GM18505 (cell line): ENCODE measurements around the gene MAEA.

Experiments
- ATAC-seq: cut with Tn5 transposase; IDR thresholded peaks from one replicate; pipeline ENCODE4 v1.9.1; 2021; ENCODE audit not compliant: unreplicated experiment
- POLR2A ChIP-seq: IDR thresholded peaks from 4 replicates; pipeline ENCODE4 v1.6.1; 2011; ENCODE audit warnings: borderline replicate concordance; ENCODE audit not compliant: insufficient read depth, insufficient read length; ENCODE audit errors: extremely low read depth

MAEA gene

GRCh38 chr4:1246111-1246881 is 43.4 kb upstream of the MAEA start:
- ATAC-seq: no peak
- TF ChIP-seq POLR2A: no peak

DNA sequence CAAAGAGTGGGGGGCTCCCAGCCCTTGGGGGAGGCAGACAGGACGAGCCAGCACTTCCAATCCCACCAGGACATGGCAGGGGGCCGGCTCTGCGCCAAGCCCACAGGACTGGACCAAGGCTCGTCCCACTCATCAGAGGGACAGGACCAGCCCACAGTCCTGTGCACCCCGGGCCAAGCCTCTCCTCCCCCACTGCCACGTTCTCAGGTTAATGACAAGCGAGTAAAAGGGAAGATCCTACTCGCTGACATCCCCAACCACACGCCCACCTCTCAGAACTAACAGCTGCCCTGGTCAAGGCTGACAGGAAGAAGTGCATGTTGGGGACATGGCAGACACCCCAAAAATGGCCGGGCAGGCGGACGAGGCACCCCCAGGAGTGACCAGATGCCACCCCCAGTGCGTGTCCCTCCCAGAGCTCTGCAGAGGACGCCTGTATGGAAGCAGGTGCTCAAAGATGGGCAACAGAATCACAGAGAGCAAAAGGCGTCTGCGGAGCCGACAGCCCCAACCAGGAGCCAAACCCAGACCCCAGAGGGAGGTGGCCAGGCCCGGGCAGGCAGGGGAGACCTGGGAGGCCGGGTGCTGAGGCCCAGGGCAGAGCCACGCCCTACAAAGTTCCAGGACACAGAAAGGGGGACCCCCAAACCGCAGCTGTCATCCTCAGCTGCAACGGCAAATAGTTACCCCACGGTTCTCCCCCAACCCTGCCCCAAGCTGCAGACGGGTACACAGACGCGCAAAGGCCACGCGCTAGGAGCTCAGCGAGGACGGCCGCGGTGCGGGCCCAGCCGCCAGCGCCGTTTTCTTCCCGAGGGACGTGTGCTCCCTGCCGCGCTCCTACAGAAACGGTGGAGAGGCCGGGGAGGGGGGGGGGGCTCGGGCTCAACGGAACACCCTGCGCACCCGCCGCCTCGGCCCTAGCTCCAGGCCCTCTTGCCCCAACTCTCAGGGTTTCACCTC is 42.5 kb upstream of the MAEA start:
- peak; percentile 23 for TF ChIP-seq POLR2A
- no peak for ATAC-seq

DNA sequence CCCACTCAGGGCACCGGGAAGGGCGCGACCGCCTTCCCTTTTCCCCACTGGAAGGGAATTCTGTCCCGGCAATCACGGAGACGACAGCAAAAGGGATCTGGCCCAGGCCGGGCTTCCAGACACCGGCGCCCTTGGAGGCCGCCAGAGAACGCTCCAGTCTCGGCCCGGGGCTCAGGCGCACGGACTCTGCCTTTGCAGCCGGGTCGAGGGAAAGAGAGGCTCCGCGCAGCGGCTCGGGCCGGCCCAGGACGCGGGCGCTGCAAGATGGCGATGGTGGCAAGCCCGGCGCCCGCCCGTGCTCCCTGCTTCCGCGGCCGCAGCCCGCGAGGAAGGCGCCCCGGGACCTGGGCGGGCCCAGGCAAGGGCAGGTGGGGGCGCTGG is 41.8 kb upstream of the MAEA start:
- no peak for TF ChIP-seq POLR2A
- peak; percentile 10 for ATAC-seq

- peak; percentile 44 for ATAC-seq
- TF ChIP-seq POLR2A: peak; percentile 66
Observed at GRCh38 chr4:1248245-1249147, 41.2 kb upstream of the MAEA start, which contains the start of gene CTBP1. Gene CTBP1 (minus strand): TSS chr4:1249130. CDS start chr4:1241331, 7,799 bp downstream.

DNA sequence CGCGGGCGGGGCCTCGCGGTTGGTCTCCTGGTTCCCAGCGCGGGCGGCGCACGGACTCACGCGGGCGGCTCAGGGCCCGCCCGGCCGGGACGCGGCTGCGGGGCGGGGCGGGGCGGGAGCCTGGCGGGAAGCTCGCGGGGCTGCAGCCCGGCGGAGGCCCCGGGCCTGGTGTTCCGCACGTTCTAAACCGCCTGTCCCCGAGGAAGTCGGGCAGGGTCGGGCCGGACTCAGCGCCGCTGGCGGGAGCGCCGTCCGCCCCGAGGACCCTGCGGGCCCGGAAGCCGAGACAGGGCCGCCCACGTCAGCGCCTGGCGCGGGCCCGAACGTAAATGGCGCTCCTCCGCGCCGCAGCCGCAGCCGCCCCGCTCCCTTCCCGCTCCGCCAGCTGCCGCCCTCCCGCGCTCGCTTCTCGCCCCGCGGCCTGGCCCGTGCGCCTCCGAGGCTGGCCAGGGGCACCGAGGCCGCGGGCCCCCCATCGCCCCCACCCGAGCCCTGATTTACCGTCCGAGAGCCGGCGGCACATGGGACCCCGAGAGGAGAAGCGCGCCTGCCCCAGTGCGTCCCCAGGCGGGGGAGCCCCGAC is 40.5 kb upstream of the MAEA start:
- peak; percentile 75 for TF ChIP-seq POLR2A
- peak; percentile 55 for ATAC-seq

DNA sequence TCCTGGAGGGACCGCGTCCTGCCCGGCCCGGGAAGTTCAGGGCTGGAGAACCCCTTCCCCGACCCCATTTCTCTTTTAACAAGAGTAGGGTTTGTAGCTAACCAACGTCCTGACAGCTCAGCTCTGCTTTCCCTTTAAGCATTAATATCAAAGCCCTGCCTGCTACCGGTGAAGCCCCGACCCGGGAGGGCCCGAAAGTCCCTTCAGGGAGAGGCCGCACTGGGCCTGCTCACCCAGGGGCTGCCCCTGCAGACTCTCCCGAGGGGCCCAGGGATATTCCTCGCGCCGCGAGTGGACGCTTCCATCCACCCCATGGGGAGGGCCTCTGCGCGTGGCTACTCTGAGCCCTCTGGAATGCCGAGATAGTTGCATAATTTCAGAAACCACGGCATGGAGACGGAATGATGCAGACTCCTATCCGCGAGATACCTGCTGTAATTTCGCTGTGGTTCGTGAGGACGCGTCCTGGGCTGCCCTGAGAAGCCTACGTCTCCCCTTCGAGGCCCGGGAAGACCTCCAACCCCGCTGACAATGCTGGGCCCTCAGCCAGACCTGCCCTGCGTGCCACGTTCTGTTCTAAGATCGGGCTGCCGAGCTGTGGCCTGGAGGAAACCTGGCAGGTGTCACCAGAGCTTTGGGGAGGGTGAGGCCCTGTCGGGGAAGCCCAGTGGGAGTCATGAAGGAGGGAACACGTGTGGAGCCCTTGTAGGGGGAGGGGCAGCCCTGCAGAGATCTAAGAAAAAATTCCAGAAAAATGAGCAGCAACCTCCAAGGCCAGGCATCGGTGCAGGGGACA is 39.8 kb upstream of the MAEA start:
- no peak for TF ChIP-seq POLR2A
- no peak for ATAC-seq

GRCh38 chr4:1250527-1250812 is 39.2 kb upstream of the MAEA start:
- ATAC-seq: no peak
- TF ChIP-seq POLR2A: no peak

DNA sequence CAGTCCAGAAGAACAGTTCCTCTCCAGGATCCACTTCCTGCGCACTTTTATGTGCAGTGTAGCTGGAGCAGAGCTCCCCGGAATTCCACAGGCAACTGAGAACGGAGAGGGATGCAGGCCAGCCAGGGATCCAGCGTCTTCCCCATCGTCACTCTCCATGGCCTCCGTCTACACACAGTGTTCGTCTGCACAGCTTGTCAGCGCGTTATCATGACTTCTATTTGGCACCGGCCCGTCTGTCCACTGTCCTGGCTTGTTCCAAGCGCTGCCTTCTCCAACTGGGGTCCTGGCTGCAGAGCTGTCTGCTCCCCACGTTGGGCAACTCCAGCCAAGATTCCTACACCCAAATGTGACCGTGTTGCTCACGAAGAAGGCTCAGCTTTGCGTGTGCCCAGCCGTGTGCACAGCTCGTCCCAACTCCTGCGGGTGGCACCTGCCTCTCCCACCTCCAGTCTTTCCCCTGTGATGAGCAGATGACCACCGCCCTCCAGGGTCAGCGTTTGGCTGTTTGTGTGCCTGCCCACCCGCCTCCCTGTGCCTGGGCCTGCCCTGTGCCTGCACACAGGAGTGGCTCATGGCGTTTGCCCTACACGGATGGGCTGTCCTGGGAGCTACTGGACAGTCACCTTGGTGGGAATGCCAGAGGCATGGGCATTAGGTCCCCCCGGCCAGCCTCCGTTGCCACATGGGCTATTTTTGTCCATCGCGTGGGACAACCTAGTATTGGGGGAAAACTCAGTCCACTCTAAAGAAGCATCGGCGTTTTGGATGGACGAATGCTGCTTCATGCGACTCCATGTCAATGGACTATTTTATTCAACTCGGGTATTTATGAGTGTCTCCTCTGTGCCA is 38.5 kb upstream of the MAEA start:
- ATAC-seq: no peak
- TF ChIP-seq POLR2A: no peak

- TF ChIP-seq POLR2A: no peak
- no peak for ATAC-seq
Observed at GRCh38 chr4:1251773-1252066, 38.0 kb upstream of the MAEA start.

DNA sequence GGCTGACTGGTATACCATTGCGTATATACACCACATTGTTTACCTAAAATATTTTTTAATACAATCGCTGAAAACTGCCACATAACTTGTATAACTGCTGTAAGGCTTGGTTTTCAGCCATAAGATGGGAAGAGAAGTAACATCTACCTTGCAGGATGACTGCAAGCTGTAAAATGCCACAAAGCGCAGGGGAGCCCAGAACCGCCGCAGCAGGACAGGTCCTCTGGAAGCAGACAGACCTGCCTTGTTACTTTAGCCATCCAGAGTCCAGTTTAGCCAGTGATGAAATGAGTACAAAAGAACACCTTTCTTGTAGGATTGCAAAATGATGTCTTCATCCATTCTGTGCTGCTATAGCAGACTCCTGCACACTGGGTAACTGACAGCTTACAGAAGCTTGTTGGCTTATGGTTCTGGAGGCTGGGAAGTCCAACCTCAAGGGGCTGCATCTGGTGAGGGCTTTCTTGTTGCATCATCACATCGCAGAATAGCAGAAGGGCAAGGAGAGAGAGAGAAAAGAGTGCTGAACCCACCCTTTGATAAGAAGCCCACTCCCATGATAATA is 36.7 kb upstream of the MAEA start:
- ATAC-seq: no peak
- TF ChIP-seq POLR2A: no peak

GRCh38 chr4:1253831-1254230 is 35.9 kb upstream of the MAEA start:
- ATAC-seq: no peak
- no peak for TF ChIP-seq POLR2A

DNA sequence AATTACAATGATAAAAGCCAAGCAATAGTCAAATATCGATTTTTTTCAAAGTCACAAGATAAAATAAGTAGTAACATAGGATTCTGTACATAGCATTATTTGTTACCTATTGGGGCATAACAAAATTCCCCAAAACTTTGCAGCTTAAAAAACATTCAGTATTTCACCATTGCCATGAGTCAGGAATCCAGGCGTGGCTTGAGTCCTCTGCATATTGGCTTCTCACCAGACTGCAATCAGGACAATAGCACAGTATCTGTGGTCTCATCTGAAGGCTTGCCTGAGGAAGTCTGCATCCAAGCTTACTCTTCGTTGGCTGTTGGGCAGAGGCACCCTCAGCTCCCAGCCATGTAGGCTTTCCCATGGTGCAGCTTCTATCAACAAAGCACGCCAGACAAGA is 34.5 kb upstream of the MAEA start:
- no peak for TF ChIP-seq POLR2A
- no peak for ATAC-seq

- TF ChIP-seq POLR2A: no peak
- no peak for ATAC-seq
Observed at GRCh38 chr4:1255699-1256098, 34.0 kb upstream of the MAEA start.
